ENCODE results near the gene FOXA2. TPM values are rescaled to one million over a fixed set of nuclear protein-coding genes. Genes with fewer than 3 reads are reported as not detected.

FOXA2 gene
- total RNA-seq, 1 experiment from 2014 or later: 28.0 TPM

DNA sequence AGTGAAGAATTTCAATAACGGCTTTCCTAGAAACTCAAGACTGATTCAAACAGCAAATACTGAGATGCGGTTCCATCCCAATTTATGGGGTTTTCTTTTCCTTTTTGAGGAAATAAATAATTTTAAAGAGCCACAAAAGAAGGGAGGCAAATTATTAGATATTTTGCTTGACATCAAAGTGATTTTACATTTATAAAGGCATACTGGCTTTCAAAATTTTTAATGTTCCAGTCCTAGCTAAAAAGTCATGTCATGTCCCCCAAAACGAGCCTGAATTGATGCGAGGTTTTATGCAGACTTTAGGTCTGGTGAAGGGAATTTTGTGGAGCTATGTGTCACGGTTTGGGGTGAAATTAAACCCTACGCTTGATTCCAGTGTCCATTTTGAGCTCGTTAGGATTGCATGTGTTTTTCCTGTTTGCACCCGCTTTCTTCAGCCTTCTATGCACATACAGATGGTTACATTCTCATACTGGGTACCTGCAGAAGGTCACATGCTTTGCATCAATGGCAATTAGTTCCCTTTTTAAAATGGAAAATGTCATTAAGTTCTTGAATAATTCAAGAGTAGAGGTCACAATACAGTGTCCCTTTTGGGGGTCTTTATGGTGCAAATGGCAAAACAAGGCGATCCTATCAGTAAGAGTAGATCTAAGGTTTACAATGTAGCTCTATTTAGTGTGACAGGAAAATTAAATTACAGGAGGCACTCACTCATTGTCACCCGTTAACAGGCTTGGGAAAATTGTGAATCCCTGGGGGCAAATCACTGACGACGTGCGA is 17.3 kb downstream of the FOXA2 start:
- POLR2A ChIA-PET: no interaction called here
- TF ChIP-seq SIN3A (IDR thresholded peaks at IDR 0.05; ENCODE audit: borderline replicate concordance, insufficient read depth, low read depth, low read length) (no peak), POLR2AphosphoS5 (IDR thresholded peaks at IDR 0.05; ENCODE audit: low read depth, low read length) (no peak), TCF7L2 (IDR thresholded peaks at IDR 0.05; ENCODE audit: low read depth, low read length) (no peak)
- TF ChIP-seq, protein P1, sequence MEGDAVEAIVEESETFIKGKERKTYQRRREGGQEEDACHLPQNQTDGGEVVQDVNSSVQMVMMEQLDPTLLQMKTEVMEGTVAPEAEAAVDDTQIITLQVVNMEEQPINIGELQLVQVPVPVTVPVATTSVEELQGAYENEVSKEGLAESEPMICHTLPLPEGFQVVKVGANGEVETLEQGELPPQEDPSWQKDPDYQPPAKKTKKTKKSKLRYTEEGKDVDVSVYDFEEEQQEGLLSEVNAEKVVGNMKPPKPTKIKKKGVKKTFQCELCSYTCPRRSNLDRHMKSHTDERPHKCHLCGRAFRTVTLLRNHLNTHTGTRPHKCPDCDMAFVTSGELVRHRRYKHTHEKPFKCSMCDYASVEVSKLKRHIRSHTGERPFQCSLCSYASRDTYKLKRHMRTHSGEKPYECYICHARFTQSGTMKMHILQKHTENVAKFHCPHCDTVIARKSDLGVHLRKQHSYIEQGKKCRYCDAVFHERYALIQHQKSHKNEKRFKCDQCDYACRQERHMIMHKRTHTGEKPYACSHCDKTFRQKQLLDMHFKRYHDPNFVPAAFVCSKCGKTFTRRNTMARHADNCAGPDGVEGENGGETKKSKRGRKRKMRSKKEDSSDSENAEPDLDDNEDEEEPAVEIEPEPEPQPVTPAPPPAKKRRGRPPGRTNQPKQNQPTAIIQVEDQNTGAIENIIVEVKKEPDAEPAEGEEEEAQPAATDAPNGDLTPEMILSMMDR (IDR thresholded peaks at IDR 0.05): no peak
- TF ChIP-seq, protein P2, sequence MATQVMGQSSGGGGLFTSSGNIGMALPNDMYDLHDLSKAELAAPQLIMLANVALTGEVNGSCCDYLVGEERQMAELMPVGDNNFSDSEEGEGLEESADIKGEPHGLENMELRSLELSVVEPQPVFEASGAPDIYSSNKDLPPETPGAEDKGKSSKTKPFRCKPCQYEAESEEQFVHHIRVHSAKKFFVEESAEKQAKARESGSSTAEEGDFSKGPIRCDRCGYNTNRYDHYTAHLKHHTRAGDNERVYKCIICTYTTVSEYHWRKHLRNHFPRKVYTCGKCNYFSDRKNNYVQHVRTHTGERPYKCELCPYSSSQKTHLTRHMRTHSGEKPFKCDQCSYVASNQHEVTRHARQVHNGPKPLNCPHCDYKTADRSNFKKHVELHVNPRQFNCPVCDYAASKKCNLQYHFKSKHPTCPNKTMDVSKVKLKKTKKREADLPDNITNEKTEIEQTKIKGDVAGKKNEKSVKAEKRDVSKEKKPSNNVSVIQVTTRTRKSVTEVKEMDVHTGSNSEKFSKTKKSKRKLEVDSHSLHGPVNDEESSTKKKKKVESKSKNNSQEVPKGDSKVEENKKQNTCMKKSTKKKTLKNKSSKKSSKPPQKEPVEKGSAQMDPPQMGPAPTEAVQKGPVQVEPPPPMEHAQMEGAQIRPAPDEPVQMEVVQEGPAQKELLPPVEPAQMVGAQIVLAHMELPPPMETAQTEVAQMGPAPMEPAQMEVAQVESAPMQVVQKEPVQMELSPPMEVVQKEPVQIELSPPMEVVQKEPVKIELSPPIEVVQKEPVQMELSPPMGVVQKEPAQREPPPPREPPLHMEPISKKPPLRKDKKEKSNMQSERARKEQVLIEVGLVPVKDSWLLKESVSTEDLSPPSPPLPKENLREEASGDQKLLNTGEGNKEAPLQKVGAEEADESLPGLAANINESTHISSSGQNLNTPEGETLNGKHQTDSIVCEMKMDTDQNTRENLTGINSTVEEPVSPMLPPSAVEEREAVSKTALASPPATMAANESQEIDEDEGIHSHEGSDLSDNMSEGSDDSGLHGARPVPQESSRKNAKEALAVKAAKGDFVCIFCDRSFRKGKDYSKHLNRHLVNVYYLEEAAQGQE (IDR thresholded peaks at IDR 0.05; ENCODE audit: insufficient read depth in 1 of 2, low read depth in 2 of 2, low read length in 1 of 2): no peak
- Histone ChIP-seq H3K36me3 (ENCODE audit: control insufficient read depth, insufficient read depth, low read length) (0 out of 2 replicates have a peak, but pooled peaks cover 3% of the 10 kb centered on the region), H3K4me3 (ENCODE audit: low read depth in 2 of 2, low read length in 2 of 2) (no peak overlapping the region), H3K27ac (ENCODE audit: low read length) (peak overlapping the region; percentile 83), H3K9me3 (ENCODE audit: control insufficient read depth, insufficient read depth, low read depth, low read length) (no peaks in the 10 kb centered on the region), H3K4me1 (ENCODE audit: control insufficient read depth, insufficient read depth, low read length) (peaks cover 37% of the 10 kb centered on the region), H3K27me3 (ENCODE audit: control insufficient read depth, insufficient read depth, low read length) (no peaks in the 10 kb centered on the region; the same call in 1 of the 2 replicates)
- ATAC-seq (no peak), DNase-seq (ENCODE audit: low read depth, low spot score) (no peak)
- CTCF ChIA-PET: no interaction called here
- intact Hi-C loops (cut with micrococcal nuclease; ENCODE audit: unreplicated experiment): no loop called here
- no TSS peak for BruUV-seq (replicated peaks)
- in situ Hi-C loops (cut with HindIII; ENCODE audit: low pct_unique_long_range_greater_than_20kb, low sequenced_read_pairs): no loop called here

DNA sequence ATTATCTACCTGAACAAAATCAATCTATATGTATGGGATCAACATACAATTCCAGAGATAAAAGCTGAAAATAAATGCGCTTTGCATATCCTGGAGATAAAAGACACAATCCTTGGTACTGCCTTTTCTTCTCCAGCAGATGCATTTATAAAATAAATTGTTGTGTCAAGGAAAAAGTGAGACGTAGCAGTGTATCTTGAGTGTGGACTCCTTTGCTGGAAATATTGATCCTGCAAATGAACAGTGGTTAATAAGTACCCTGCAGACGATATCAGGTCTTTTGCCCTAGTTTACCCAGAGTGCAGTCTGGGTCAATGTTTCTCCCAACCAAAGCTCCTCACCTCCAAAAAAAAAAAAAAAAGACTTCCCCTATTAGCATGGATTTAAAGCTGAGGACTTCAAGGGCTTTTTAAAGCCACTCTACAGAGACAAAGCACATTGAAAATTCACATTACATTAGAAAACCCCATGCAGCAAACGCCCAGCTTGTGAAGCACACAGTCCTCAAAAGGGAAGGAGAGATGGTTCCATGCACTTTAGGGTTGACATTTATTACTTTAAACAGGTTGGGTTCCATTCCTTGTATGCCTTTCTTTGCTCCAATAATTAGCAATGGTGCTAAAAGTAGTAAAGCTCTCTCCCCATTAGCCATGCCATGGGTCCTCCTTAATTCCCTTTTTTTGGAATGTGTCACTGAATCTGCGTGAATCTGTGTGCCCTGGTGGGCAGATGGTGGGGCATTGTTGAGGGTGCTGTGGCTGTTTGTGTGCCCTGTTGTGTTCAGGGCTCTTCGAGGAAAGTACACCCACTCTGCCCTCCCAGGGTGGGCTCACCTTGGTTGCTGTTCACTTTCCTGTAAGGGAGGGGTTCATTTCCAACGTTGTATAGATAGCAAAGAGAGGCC is 21.1 kb downstream of the FOXA2 start:
- CTCF ChIA-PET: interaction anchor here (0.8 kb wide), 1 partner anchor 71 kb away, joined by 3 read pairs; no protein-coding TSS in a partner anchor
- Histone ChIP-seq H3K27ac (ENCODE audit: low read length) (no peak overlapping the region), H3K4me3 (ENCODE audit: low read depth in 2 of 2, low read length in 2 of 2) (no peak overlapping the region), H3K27me3 (ENCODE audit: control insufficient read depth, insufficient read depth, low read length) (no peaks in the 10 kb centered on the region), H3K36me3 (ENCODE audit: control insufficient read depth, insufficient read depth, low read length) (0 out of 2 replicates have a peak, but pooled peaks cover 3% of the 10 kb centered on the region), H3K9me3 (ENCODE audit: control insufficient read depth, insufficient read depth, low read depth, low read length) (no peaks in the 10 kb centered on the region), H3K4me1 (ENCODE audit: control insufficient read depth, insufficient read depth, low read length) (0 out of 2 replicates have a peak, but pooled peaks cover 10% of the 10 kb centered on the region)
- in situ Hi-C loops (cut with HindIII; ENCODE audit: low pct_unique_long_range_greater_than_20kb, low sequenced_read_pairs) (no loop called here), intact Hi-C loops (cut with micrococcal nuclease; ENCODE audit: unreplicated experiment) (no loop called here)
- DNase-seq (ENCODE audit: low read depth, low spot score): no peak
- POLR2A ChIA-PET: interaction anchor here (0.6 kb wide), 1 partner anchor 12 kb away, joined by 3 read pairs; no protein-coding TSS in a partner anchor
- TF ChIP-seq, protein P1 (IDR thresholded peaks at IDR 0.05): no peak
- TF ChIP-seq POLR2AphosphoS5 (IDR thresholded peaks at IDR 0.05; ENCODE audit: low read depth, low read length): no peak
- ATAC-seq: no peak
- no TSS peak for BruUV-seq (replicated peaks)

Measured in Panc1 (cell line).